GM23338 (cell line): ENCODE results near the gene IGFBP4. TPM values are rescaled to one million over a fixed set of nuclear protein-coding genes. Genes with fewer than 3 reads are reported as not detected.

ENCODE experiments used
- ATAC-seq: fragments of 200-7000 bp; cut with Tn5 transposase; 3 replicates; pipeline ENCODE4 v1.9.1; 2020
- DNase-seq: peaks from one replicate; pipeline ENCODE4 v3.0.0-alpha.2; 2015; ENCODE audit warnings: low spot score
- H2AFZ ChIP-seq: fragments of 200-600 bp; sonication (generic); 2 replicates; pipeline ENCODE4 v1.8.0; 2016; ENCODE audit warnings: antibody characterized with exemption, mild to moderate bottlenecking, moderate library complexity
- H3F3A ChIP-seq: fragments of 200-600 bp; sonication (generic); replicated peaks from 2 replicates; pipeline ENCODE4 v1.8.0; 2017; ENCODE audit warnings: antibody characterized with exemption, mixed run types, low read depth
- H3K27ac ChIP-seq: fragments of 200-600 bp; sonication (generic); 2 replicates; pipeline ENCODE4 v1.6.1; 2016; ENCODE audit warnings: low read depth
- H3K27me3 ChIP-seq: fragments of 200-600 bp; sonication (generic); 2 replicates; pipeline ENCODE4 v1.8.0; 2016; ENCODE audit warnings: mild to moderate bottlenecking, mixed run types, moderate library complexity; ENCODE audit not compliant: insufficient read depth
- H3K36me3 ChIP-seq: fragments of 200-600 bp; sonication (generic); 2 replicates; pipeline ENCODE4 v1.8.0; 2016; ENCODE audit warnings: mild to moderate bottlenecking; ENCODE audit not compliant: insufficient read depth
- H3K4me1 ChIP-seq: fragments of 200-600 bp; sonication (generic); 2 replicates; pipeline ENCODE4 v1.8.0; 2016; ENCODE audit warnings: mild to moderate bottlenecking, moderate library complexity; ENCODE audit not compliant: insufficient read depth
- H3K4me2 ChIP-seq: fragments of 200-600 bp; sonication (generic); 2 replicates; pipeline ENCODE4 v1.7.1; 2017; ENCODE audit warnings: mixed run types
- H3K4me3 ChIP-seq: fragments of 200-600 bp; sonication (generic); 2 replicates; pipeline ENCODE4 v1.6.1; 2016; ENCODE audit warnings: mixed run types
- H3K79me2 ChIP-seq: fragments of 200-600 bp; sonication (generic); replicated peaks from 2 replicates; pipeline ENCODE4 v1.8.0; 2017; ENCODE audit warnings: mild to moderate bottlenecking; ENCODE audit not compliant: insufficient read depth
- H3K9me2 ChIP-seq: fragments of 200-600 bp; sonication (generic); 2 replicates; pipeline ENCODE4 v1.8.0; 2017; ENCODE audit not compliant: insufficient read depth
- H4K20me1 ChIP-seq: fragments of 200-600 bp; sonication (generic); replicated peaks from 2 replicates; pipeline ENCODE4 v1.8.0; 2017; ENCODE audit warnings: mild to moderate bottlenecking; ENCODE audit not compliant: insufficient read depth
- H3K27ac Mint-ChIP-seq: 2 replicates; pipeline ENCODE4 v1.8.0; 2020; ENCODE audit warnings: inconsistent platforms, mild to moderate bottlenecking, moderate library complexity, mixed read lengths
- H3K27me3 Mint-ChIP-seq: 3 replicates; pipeline ENCODE4 v1.8.0; 2022; ENCODE audit warnings: low read depth, mild to moderate bottlenecking, moderate library complexity, mixed read lengths, inconsistent platforms; ENCODE audit not compliant: insufficient read depth, poor library complexity
- H3K36me3 Mint-ChIP-seq: 3 replicates; pipeline ENCODE4 v1.8.0; 2021; ENCODE audit warnings: low read depth, mild to moderate bottlenecking, inconsistent platforms, moderate library complexity, mixed read lengths
- H3K4me1 Mint-ChIP-seq: 3 replicates; pipeline ENCODE4 v1.8.0; 2020; ENCODE audit warnings: mild to moderate bottlenecking, inconsistent platforms, mixed read lengths
- H3K4me3 Mint-ChIP-seq: 3 replicates; pipeline ENCODE4 v1.8.0; 2021; ENCODE audit warnings: moderate library complexity, mild to moderate bottlenecking, inconsistent platforms, mixed read lengths
- H3K9me3 Mint-ChIP-seq: 3 replicates; pipeline ENCODE4 v1.8.0; 2020; ENCODE audit warnings: moderate library complexity, mild to moderate bottlenecking, inconsistent platforms, mixed read lengths
- CREB1 ChIP-seq: fragments of 250-450 bp; sonication (Bioruptor Pico); IDR thresholded peaks from 2 replicates; pipeline ENCODE4 v1.5.0; 2020; ENCODE audit warnings: low read depth, mild to moderate bottlenecking, moderate library complexity
- EZH2 ChIP-seq: fragments of 200-600 bp; sonication (generic); IDR thresholded peaks from one replicate; pipeline ENCODE4 v1.8.0; 2017; ENCODE audit warnings: antibody characterized with exemption, mild to moderate bottlenecking, low read depth; ENCODE audit not compliant: unreplicated experiment
- NANOG ChIP-seq: IDR thresholded peaks from 2 replicates; pipeline ENCODE4 v1.6.1; 2016; ENCODE audit warnings: antibody characterized with exemption, borderline replicate concordance
- POLR2AphosphoS5 ChIP-seq: IDR thresholded peaks from 2 replicates; pipeline ENCODE4 v1.6.1; 2016; ENCODE audit warnings: antibody characterized with exemption, low read depth
- STAT1 ChIP-seq: IDR thresholded peaks from one replicate; pipeline ENCODE4 v1.6.1; 2016; ENCODE audit warnings: antibody characterized with exemption; ENCODE audit not compliant: unreplicated experiment
- ZNF114 ChIP-seq: fragments of 250-450 bp; sonication (Bioruptor Pico); IDR thresholded peaks from 2 replicates; pipeline ENCODE4 v1.5.0; 2020; ENCODE audit warnings: mild to moderate bottlenecking, moderate library complexity
- polyA plus RNA-seq: library from polyadenylated mRNA; unstranded; fragments of >200 nt; fragmentation: Nextera tagmentation; extraction: Ambion mirVana; gene quantifications from 2 replicates; pipeline ENCODE4 v1.2.1, GENCODE V29; 2016
- total RNA-seq: library from RNA; depleted of rRNA; stranded (reverse); fragments of >200 nt; shearing (Covaris generic); gene quantifications from 2 replicates; pipeline ENCODE4 v1.2.3, GENCODE V29; 2014
- TF ChIP-seq, protein P1 (sequence below), 2 experiments: fragments of 200-600 bp in 1 of 2; sonication (generic) in 1 of 2; conservative IDR thresholded peaks; 2 replicates each; pipeline versions ENCODE4 v1.5.1 to v1.6.1; 2016 to 2017; ENCODE audit warnings: antibody characterized with exemption in 2 of 2, low read depth in 2 of 2, mild to moderate bottlenecking in 2 of 2, moderate library complexity in 1 of 2
- TF ChIP-seq, protein P2 (sequence below): IDR thresholded peaks from 2 replicates; pipeline ENCODE4 v1.6.1; 2016; ENCODE audit warnings: antibody characterized with exemption

The IGFBP4 gene
- total and polyA plus RNA-seq, 2 experiments from 2014 or later: 38.7 to 78.9 TPM

DNA sequence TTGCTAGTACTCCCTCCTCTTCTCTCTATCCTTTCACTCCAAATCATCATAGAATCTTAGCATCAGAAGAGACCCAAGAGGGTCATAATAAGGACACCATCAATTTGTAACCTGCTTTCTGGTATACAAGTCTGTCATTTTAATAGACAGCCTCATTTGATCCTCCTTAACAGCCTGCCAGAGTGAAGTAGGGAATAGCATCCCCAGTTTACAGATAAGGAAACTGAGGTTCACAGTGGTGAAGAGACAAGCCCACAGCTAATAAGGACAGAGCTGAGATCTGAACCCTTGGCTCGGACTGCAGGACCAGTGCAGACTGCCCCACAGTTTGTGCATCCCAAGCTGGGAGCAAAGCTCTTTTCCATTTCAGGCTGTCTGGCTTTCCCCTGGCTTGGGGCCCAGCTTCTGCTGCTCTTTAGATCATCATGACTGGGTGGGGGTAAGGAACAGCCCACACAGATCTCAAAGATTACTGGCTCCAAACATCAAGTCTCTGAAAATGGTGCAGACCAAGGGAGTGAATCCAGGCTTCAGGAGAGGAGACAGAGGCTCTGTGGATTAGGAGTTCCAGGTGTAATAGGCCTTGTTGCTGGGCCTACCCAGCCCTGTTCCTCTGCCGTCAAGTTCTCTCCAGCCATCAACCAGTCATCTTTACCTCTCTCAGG lies 10.3 kb upstream of the IGFBP4 start:
- no peaks in the 10 kb centered on the region for H3K79me2 ChIP-seq
- no peaks in the 10 kb centered on the region for H3K27me3 ChIP-seq
- H3F3A ChIP-seq: no peaks in the 10 kb centered on the region
- no peak overlapping the region for H3K4me2 ChIP-seq
- no peaks in the 10 kb centered on the region for H3K4me1 ChIP-seq
- H2AFZ ChIP-seq: peak overlapping the region; percentile 91
- Mint-ChIP-seq H3K36me3 (peaks cover 1% of the 10 kb centered on the region; the same call in 1 of the 3 replicates), H3K27ac (no peak overlapping the region), H3K4me1 (peaks cover 4% of the 10 kb centered on the region), H3K27me3 (peaks cover 12% of the 10 kb centered on the region), H3K4me3 (no peak overlapping the region), H3K9me3 (peaks cover 6% of the 10 kb centered on the region)
- no peaks in the 10 kb centered on the region for H4K20me1 ChIP-seq
- no peaks in the 10 kb centered on the region for H3K36me3 ChIP-seq
- ATAC-seq (no peak), DNase-seq (no peak)
- H3K4me3 ChIP-seq: no peak overlapping the region
- H3K27ac ChIP-seq: no peak overlapping the region
- no peaks in the 10 kb centered on the region for H3K9me2 ChIP-seq
- TF ChIP-seq POLR2AphosphoS5 (no peak), NANOG (no peak)

GRCh38 chr17:40433551-40434415 lies 9.5 kb upstream of the IGFBP4 start:
- Histone ChIP-seq H3K36me3 (no peaks in the 10 kb centered on the region), H3F3A (no peaks in the 10 kb centered on the region), H3K4me2 (no peak overlapping the region), H3K79me2 (no peaks in the 10 kb centered on the region), H3K4me1 (no peaks in the 10 kb centered on the region), H3K9me2 (no peaks in the 10 kb centered on the region), H2AFZ (peak overlapping the region; percentile 91), H3K27me3 (no peaks in the 10 kb centered on the region), H3K27ac (no peak overlapping the region), H3K4me3 (no peak overlapping the region), H4K20me1 (no peaks in the 10 kb centered on the region)
- peaks cover 4% of the 10 kb centered on the region; the same call in 1 of the 3 replicates for H3K9me3 Mint-ChIP-seq
- peak; percentile 99 for ATAC-seq
- TF ChIP-seq, protein P1, sequence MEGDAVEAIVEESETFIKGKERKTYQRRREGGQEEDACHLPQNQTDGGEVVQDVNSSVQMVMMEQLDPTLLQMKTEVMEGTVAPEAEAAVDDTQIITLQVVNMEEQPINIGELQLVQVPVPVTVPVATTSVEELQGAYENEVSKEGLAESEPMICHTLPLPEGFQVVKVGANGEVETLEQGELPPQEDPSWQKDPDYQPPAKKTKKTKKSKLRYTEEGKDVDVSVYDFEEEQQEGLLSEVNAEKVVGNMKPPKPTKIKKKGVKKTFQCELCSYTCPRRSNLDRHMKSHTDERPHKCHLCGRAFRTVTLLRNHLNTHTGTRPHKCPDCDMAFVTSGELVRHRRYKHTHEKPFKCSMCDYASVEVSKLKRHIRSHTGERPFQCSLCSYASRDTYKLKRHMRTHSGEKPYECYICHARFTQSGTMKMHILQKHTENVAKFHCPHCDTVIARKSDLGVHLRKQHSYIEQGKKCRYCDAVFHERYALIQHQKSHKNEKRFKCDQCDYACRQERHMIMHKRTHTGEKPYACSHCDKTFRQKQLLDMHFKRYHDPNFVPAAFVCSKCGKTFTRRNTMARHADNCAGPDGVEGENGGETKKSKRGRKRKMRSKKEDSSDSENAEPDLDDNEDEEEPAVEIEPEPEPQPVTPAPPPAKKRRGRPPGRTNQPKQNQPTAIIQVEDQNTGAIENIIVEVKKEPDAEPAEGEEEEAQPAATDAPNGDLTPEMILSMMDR (conservative IDR thresholded peaks at IDR 0.05; ENCODE audit: low read depth in 2 of 2): peak; percentile 60 to 76
- no peak for TF ChIP-seq NANOG
- H3K4me1 Mint-ChIP-seq: peaks cover 4% of the 10 kb centered on the region
- no peak overlapping the region for H3K4me3 Mint-ChIP-seq
- no peaks in the 10 kb centered on the region for H3K36me3 Mint-ChIP-seq
- peaks cover 12% of the 10 kb centered on the region for H3K27me3 Mint-ChIP-seq
- no peak overlapping the region for H3K27ac Mint-ChIP-seq
- DNase-seq: peak; percentile 89

- Mint-ChIP-seq H3K9me3 (no peaks in the 10 kb centered on the region), H3K27me3 (peaks cover 11% of the 10 kb centered on the region), H3K27ac (no peak overlapping the region), H3K36me3 (no peaks in the 10 kb centered on the region), H3K4me1 (peaks cover 8% of the 10 kb centered on the region), H3K4me3 (no peak overlapping the region)
- Histone ChIP-seq H3K4me3 (no peak overlapping the region), H3K27ac (no peak overlapping the region), H3K79me2 (no peaks in the 10 kb centered on the region), H3K9me2 (no peaks in the 10 kb centered on the region), H3K4me2 (no peak overlapping the region), H3F3A (no peaks in the 10 kb centered on the region), H4K20me1 (no peaks in the 10 kb centered on the region), H2AFZ (no peak overlapping the region), H3K36me3 (no peaks in the 10 kb centered on the region), H3K4me1 (peaks cover 5% of the 10 kb centered on the region; the same call in 1 of the 2 replicates), H3K27me3 (no peaks in the 10 kb centered on the region)
- ATAC-seq: no peak
- DNase-seq: no peak
- TF ChIP-seq STAT1: no peak
- TF ChIP-seq CREB1 (CRISPR knock-in tag): no peak
- TF ChIP-seq NANOG: no peak
- no peak for TF ChIP-seq POLR2AphosphoS5
- no peak for TF ChIP-seq ZNF114 (CRISPR knock-in tag)
- TF ChIP-seq, protein P2, sequence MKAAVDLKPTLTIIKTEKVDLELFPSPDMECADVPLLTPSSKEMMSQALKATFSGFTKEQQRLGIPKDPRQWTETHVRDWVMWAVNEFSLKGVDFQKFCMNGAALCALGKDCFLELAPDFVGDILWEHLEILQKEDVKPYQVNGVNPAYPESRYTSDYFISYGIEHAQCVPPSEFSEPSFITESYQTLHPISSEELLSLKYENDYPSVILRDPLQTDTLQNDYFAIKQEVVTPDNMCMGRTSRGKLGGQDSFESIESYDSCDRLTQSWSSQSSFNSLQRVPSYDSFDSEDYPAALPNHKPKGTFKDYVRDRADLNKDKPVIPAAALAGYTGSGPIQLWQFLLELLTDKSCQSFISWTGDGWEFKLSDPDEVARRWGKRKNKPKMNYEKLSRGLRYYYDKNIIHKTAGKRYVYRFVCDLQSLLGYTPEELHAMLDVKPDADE: no peak
- TF ChIP-seq EZH2: no peak
Observed at GRCh38 chr17:40436636-40437035, 6.6 kb upstream of the IGFBP4 start.
